GM13976 (cell line): Measurements from ENCODE around the gene SLC10A3.

Source experiments
- DNase-seq: peaks from one replicate; pipeline ENCODE4 v3.0.0; 2012; ENCODE audit warnings: low spot score
- in situ Hi-C: fragments of 300-500 bp; cut with MboI; formaldehyde crosslinking; loops from one replicate; pipeline ENCODE4 v1.12.0; 2022; ENCODE audit warnings: low sequenced_read_pairs, mixed read lengths, inconsistent platforms; ENCODE audit not compliant: unreplicated experiment
- TF ChIP-seq, protein P1 (sequence below): IDR thresholded peaks from 2 replicates; pipeline ENCODE4 v1.5.1; 2012; ENCODE audit warnings: borderline replicate concordance, mild to moderate bottlenecking; ENCODE audit not compliant: insufficient read depth; ENCODE audit errors: extremely low read depth, missing control alignments, control extremely low read depth

Gene SLC10A3

GRCh38 chrX:154441984-154442707, 48.3 kb downstream of the SLC10A3 start:
- TF ChIP-seq, protein P1, sequence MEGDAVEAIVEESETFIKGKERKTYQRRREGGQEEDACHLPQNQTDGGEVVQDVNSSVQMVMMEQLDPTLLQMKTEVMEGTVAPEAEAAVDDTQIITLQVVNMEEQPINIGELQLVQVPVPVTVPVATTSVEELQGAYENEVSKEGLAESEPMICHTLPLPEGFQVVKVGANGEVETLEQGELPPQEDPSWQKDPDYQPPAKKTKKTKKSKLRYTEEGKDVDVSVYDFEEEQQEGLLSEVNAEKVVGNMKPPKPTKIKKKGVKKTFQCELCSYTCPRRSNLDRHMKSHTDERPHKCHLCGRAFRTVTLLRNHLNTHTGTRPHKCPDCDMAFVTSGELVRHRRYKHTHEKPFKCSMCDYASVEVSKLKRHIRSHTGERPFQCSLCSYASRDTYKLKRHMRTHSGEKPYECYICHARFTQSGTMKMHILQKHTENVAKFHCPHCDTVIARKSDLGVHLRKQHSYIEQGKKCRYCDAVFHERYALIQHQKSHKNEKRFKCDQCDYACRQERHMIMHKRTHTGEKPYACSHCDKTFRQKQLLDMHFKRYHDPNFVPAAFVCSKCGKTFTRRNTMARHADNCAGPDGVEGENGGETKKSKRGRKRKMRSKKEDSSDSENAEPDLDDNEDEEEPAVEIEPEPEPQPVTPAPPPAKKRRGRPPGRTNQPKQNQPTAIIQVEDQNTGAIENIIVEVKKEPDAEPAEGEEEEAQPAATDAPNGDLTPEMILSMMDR, result no peak
- DNase-seq, result no peak
- in situ Hi-C loops, result no loop called here

- no peak for DNase-seq
- TF ChIP-seq, protein P1, result no peak
- in situ Hi-C loops, result no loop called here
Observed at GRCh38 chrX:154441564-154441963, 48.9 kb downstream of the SLC10A3 start.

DNA sequence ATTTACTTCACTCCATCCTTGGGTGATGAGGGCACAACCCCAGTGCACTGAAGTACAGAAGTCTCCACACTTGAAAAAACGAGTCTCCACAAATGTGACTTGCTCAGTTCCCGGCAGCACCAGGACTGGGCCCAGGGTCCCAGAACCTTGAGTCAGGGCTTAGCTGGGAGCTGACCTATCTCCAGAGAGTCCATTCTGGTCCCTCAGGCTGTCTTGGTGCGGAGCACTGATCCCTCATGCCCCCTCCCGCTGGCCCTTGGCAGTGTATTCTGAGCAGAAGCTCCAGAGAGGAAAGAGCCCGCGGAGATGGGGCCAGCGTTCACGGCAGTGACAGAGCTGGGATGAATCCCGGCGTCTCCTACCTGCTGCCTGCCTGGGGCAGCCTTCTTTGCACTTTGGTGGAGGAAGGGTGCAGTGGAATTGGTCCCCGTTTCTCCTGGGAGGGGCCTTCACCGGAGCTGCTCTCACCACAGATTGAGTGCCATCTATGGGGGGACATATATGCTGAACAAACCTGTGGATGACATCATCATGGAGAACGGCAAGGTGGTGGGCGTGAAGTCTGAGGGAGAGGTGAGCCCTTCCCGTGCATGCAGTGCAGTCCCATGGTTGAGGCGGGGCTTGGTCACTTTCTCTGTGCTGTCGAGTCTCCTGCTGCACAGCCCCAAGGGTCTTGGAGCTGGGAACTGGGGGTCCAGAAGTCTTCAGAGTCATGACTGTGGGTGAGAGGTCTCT, 49.6 kb downstream of the SLC10A3 start:
- no peak for DNase-seq
- TF ChIP-seq, protein P1, result no peak
- in situ Hi-C loops, result no loop called here

GRCh38 chrX:154439841-154440240, 50.6 kb downstream of the SLC10A3 start:
- TF ChIP-seq, protein P1, result no peak
- in situ Hi-C loops, result no loop called here
- no peak for DNase-seq

DNA sequence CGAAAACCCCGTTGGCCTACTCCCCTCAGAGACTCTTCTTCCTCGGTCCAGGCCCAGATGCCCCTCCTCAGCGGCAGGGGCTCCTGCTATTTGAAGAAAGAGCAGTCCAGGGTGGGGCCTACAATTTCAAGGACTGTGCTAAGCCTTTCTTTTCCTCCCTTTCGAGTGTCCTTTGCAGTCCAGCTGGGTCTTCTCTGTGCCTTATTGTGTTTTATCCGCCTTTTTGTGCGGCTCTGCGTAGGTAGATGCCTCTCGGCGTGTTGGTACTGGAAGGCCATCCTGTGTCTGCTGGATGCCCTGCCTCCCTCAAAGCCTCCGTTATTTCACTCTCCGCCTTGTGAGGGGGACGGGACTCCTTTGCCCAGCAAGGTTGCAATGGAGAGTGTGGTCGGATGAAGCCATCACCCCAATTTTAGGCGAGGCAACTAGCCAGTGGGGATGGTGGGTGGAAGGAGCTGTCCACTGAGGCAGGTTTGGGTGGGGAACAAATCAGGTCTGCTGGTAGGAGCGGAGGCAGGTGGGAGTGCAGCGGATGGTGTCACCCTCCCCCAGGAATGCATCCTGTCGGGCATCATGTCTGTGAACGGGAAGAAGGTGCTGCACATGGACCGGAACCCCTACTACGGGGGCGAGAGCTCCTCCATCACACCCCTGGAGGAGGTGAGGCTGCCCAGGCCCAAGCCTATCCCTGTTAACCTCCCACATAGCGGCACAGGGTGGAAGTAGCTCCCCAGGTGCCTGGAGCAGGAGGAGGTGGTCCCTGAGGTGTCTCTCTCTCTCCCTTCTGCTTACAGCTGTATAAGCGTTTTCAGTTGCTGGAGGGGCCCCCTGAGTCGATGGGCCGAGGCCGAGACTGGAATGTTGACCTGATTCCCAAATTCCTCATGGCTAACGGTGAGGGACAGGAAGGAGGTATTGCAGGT, 52.2 kb downstream of the SLC10A3 start:
- in situ Hi-C loops, result no loop called here
- TF ChIP-seq, protein P1, result no peak

More for the DNA sequence above, 52.2 kb downstream of the SLC10A3 start:
- no peak for DNase-seq
